Coronary artery (tissue), 2 donors: ENCODE measurements around the gene CHPT1.

Source experiments
- DNase-seq: peaks from one replicate; pipeline ENCODE4 v3.0.0-alpha.2; 2017; ENCODE audit warnings: low spot score
- H3K27ac ChIP-seq, 2 donors: fragments of 200-600 bp; sonication (generic); one replicate each; pipeline ENCODE4 v1.5.1; 2016 to 2019
- H3K4me3 ChIP-seq: fragments of 200-600 bp; sonication (generic); 2 replicates; pipeline ENCODE4 v1.5.1; 2016; ENCODE audit warnings: mild to moderate bottlenecking, moderate library complexity
- TF ChIP-seq, protein P1 (sequence below): fragments of 200-600 bp; sonication (generic); IDR thresholded peaks from one replicate; pipeline ENCODE4 v1.5.1; 2019; ENCODE audit warnings: antibody characterized with exemption

The CHPT1 gene

GRCh38 chr12:101737476-101737875, 40.0 kb downstream of the CHPT1 start:
- H3K4me3 ChIP-seq: no peak overlapping the region
- no peak for DNase-seq

GRCh38 chr12:101738920-101739665, 41.7 kb downstream of the CHPT1 start, which contains the start of gene SYCP3:
Gene SYCP3, minus strand, starts transcription at chr12:101739462. Its CDS starts 1,527 bp downstream, at chr12:101737935.
- TF ChIP-seq, protein P1, sequence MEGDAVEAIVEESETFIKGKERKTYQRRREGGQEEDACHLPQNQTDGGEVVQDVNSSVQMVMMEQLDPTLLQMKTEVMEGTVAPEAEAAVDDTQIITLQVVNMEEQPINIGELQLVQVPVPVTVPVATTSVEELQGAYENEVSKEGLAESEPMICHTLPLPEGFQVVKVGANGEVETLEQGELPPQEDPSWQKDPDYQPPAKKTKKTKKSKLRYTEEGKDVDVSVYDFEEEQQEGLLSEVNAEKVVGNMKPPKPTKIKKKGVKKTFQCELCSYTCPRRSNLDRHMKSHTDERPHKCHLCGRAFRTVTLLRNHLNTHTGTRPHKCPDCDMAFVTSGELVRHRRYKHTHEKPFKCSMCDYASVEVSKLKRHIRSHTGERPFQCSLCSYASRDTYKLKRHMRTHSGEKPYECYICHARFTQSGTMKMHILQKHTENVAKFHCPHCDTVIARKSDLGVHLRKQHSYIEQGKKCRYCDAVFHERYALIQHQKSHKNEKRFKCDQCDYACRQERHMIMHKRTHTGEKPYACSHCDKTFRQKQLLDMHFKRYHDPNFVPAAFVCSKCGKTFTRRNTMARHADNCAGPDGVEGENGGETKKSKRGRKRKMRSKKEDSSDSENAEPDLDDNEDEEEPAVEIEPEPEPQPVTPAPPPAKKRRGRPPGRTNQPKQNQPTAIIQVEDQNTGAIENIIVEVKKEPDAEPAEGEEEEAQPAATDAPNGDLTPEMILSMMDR: no peak
- Histone ChIP-seq H3K27ac (no peak within 1 kb of the TSS), H3K4me3 (no peak within 1 kb of the TSS)
- DNase-seq: no peak

More at GRCh38 chr12:101737476-101737875, 40.0 kb downstream of the CHPT1 start:
- H3K27ac ChIP-seq: no peak overlapping the region
- TF ChIP-seq, protein P1: no peak

- Histone ChIP-seq H3K27ac (no peak overlapping the region), H3K4me3 (no peak overlapping the region)
- TF ChIP-seq, protein P1: no peak
- no peak for DNase-seq
These were observed 43.1 kb downstream of the CHPT1 start for GRCh38 chr12:101740566-101740965.

GRCh38 chr12:101740980-101741379, 43.5 kb downstream of the CHPT1 start:
- Histone ChIP-seq H3K4me3 (no peak overlapping the region), H3K27ac (no peak overlapping the region)
- no peak for DNase-seq
- TF ChIP-seq, protein P1: no peak

- Histone ChIP-seq H3K27ac (no peak overlapping the region), H3K4me3 (no peak overlapping the region)
- TF ChIP-seq, protein P1: no peak
- no peak for DNase-seq
These were observed 45.8 kb downstream of the CHPT1 start for GRCh38 chr12:101743242-101743641.

DNA sequence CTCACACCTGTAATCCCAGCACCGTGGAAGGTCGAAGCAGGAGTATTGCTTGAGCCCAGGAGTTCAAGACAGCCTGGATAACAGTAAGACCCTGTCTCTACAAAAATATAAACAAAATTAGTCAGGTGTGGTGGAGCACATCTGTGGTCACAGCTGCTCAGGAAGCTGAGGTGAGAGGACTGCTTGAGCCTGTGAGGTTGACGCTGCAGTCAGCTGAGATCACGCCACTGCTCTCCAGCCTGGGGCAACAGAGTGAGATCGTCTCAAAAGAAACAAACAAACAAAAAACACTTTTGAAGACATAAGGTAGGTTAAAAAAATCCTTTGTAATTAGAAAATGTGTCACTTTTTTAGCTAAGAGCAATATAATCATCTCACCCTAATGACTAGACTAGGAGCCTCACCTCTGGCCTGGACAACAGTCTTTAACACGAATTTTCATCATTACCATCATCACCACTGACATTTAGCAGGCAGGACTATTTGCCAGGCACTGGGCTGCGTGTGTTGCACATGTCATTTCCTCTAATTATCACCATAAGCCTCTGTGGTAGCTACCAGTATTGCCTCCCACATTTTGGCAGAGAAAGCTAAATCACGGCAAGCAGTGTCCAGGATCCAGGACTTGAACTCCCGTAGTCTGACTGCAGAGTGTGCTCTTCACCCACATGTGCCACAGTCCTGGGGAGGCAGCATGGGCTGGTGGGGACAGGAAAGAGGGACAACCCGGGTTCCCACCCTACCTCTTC, 46.5 kb downstream of the CHPT1 start:
- Histone ChIP-seq H3K27ac (no peak overlapping the region), H3K4me3 (no peak overlapping the region)
- DNase-seq: no peak
- TF ChIP-seq, protein P1: no peak

GRCh38 chr12:101745481-101745880, 48.0 kb downstream of the CHPT1 start:
- Histone ChIP-seq H3K4me3 (no peak overlapping the region), H3K27ac (no peak overlapping the region)
- no peak for DNase-seq
- TF ChIP-seq, protein P1: no peak
